ENCODE data around the gene HOXA2. TPM values are rescaled to one million over a fixed set of nuclear protein-coding genes. Genes with fewer than 3 reads are reported as not detected.

HOXA2 gene
- total RNA-seq, 1 donor from 2014 or later = 1.1 TPM

- peak overlapping the region; percentile 48 for H3K27ac Mint-ChIP-seq (ENCODE audit: unreplicated experiment)
- H3K36me3 Mint-ChIP-seq (ENCODE audit: low read depth, unreplicated experiment) = peaks cover 16% of the 10 kb centered on the region
- no peak for TF ChIP-seq CTCF (IDR thresholded peaks at IDR 0.05; ENCODE audit: unreplicated experiment)
- peak overlapping the region; percentile 88 for H3K4me3 Mint-ChIP-seq (ENCODE audit: unreplicated experiment)
- H3K9me3 Mint-ChIP-seq (ENCODE audit: unreplicated experiment) = no peaks in the 10 kb centered on the region
- DNase-seq (ENCODE audit: low spot score) = no peak
- H3K27me3 Mint-ChIP-seq (ENCODE audit: unreplicated experiment) = peaks cover 51% of the 10 kb centered on the region
- peaks cover 63% of the 10 kb centered on the region for H3K4me1 Mint-ChIP-seq (ENCODE audit: unreplicated experiment)
Observed at GRCh38 chr7:27096768-27097514, 5.5 kb downstream of the HOXA2 start.

- no peaks in the 10 kb centered on the region for H3K9me3 Mint-ChIP-seq (ENCODE audit: unreplicated experiment)
- peak within 1 kb of the TSS; percentile 91 for H3K4me3 Mint-ChIP-seq (ENCODE audit: unreplicated experiment)
- peak; percentile 66 for DNase-seq (ENCODE audit: low spot score)
- TF ChIP-seq CTCF (IDR thresholded peaks at IDR 0.05; ENCODE audit: unreplicated experiment) = no peak
- peaks cover 12% of the 10 kb centered on the region for H3K36me3 Mint-ChIP-seq (ENCODE audit: low read depth, unreplicated experiment)
- H3K4me1 Mint-ChIP-seq (ENCODE audit: unreplicated experiment) = peaks cover 62% of the 10 kb centered on the region
- peaks cover 47% of the 10 kb centered on the region for H3K27me3 Mint-ChIP-seq (ENCODE audit: unreplicated experiment)
- H3K27ac Mint-ChIP-seq (ENCODE audit: unreplicated experiment) = no peak within 1 kb of the TSS
Observed at GRCh38 chr7:27095897-27096767, 6.4 kb downstream of the HOXA2 start, which contains the start of gene HOXA1. TSS of gene HOXA1 (minus strand) at chr7:27096000. CDS start at chr7:27095912, 88 bp downstream.

GRCh38 chr7:27095050-27095896, 7.2 kb downstream of the HOXA2 start:
- peaks cover 43% of the 10 kb centered on the region for H3K27me3 Mint-ChIP-seq (ENCODE audit: unreplicated experiment)
- H3K4me3 Mint-ChIP-seq (ENCODE audit: unreplicated experiment) = peak overlapping the region; percentile 91
- H3K36me3 Mint-ChIP-seq (ENCODE audit: low read depth, unreplicated experiment) = peaks cover 12% of the 10 kb centered on the region
- DNase-seq (ENCODE audit: low spot score) = no peak
- peaks cover 55% of the 10 kb centered on the region for H3K4me1 Mint-ChIP-seq (ENCODE audit: unreplicated experiment)
- no peak overlapping the region for H3K27ac Mint-ChIP-seq (ENCODE audit: unreplicated experiment)
- H3K9me3 Mint-ChIP-seq (ENCODE audit: unreplicated experiment) = no peaks in the 10 kb centered on the region
- TF ChIP-seq CTCF (IDR thresholded peaks at IDR 0.05; ENCODE audit: unreplicated experiment) = no peak

- no peak for DNase-seq (ENCODE audit: low spot score)
- H3K4me1 Mint-ChIP-seq (ENCODE audit: unreplicated experiment) = peaks cover 52% of the 10 kb centered on the region
- no peak overlapping the region for H3K27ac Mint-ChIP-seq (ENCODE audit: unreplicated experiment)
- peaks cover 6% of the 10 kb centered on the region for H3K36me3 Mint-ChIP-seq (ENCODE audit: low read depth, unreplicated experiment)
- no peak for TF ChIP-seq CTCF (IDR thresholded peaks at IDR 0.05; ENCODE audit: unreplicated experiment)
- peak overlapping the region; percentile 91 for H3K4me3 Mint-ChIP-seq (ENCODE audit: unreplicated experiment)
- no peaks in the 10 kb centered on the region for H3K9me3 Mint-ChIP-seq (ENCODE audit: unreplicated experiment)
- peaks cover 44% of the 10 kb centered on the region for H3K27me3 Mint-ChIP-seq (ENCODE audit: unreplicated experiment)
Observed at GRCh38 chr7:27094304-27095049, 8.0 kb downstream of the HOXA2 start.
